Endothelial cell of umbilical vein (primary cell): ENCODE results near the gene FBXL17. TPM values are rescaled to one million over a fixed set of nuclear protein-coding genes. Genes with fewer than 3 reads are reported as not detected.

Experiments
- BruUV-seq: library from RNA; stranded (reverse); fragments of 400-500 nt; replicated peaks from 2 replicates; lab custom pipeline; 2021; lab: Mats Ljungman, UMichigan
- CTCF ChIA-PET: fragments of 300-600, 350-600 bp; sonication (Branson Sonifier 250); formaldehyde crosslinking; loops from one replicate; lab custom pipeline; 2021; ENCODE audit warnings: antibody characterized with exemption, inconsistent platforms; lab: Charles Lee
- POLR2A ChIA-PET: fragments of 300-600, 350-600 bp; sonication (Branson Sonifier 250); formaldehyde crosslinking; loops from one replicate; lab custom pipeline; 2021; ENCODE audit warnings: antibody characterized with exemption, inconsistent platforms; lab: Charles Lee
- DNase-seq: peaks from one replicate; pipeline ENCODE4 v3.0.0-alpha.2; 2011; ENCODE audit warnings: low read depth, low spot score
- FAIRE-seq: peaks from 2 replicates; lab custom pipeline; 2011; peaks lifted over from hg19 to GRCh38; lab: Jason Lieb, UNC
- H2AFZ ChIP-seq: 2 replicates; pipeline ENCODE4 v1.6.0; 2012; ENCODE audit warnings: low read depth, low read length, control low read depth, inconsistent platforms
- H3K27ac ChIP-seq: 2 replicates; pipeline ENCODE4 v1.5.1; 2011; ENCODE audit warnings: low read depth, mild to moderate bottlenecking, control low read depth, low read length, moderate library complexity; ENCODE audit not compliant: insufficient read depth
- H3K27me3 ChIP-seq, 2 experiments: 2 replicates each; pipeline versions ENCODE4 v1.6.0 to v1.6.1; 2011; ENCODE audit warnings: low read length in 2 of 2, mixed read lengths in 1 of 2; ENCODE audit not compliant: control insufficient read depth in 2 of 2, insufficient read depth in 2 of 2
- H3K36me3 ChIP-seq, 2 experiments: 2 replicates in 1 of 2; 3 replicates in 1 of 2; pipeline ENCODE4 v1.5.1; 2011; ENCODE audit warnings: low read length in 2 of 2, mild to moderate bottlenecking in 1 of 2, moderate library complexity in 1 of 2; ENCODE audit not compliant: control insufficient read depth in 2 of 2, insufficient read depth in 2 of 2; ENCODE audit errors: extremely low read depth in 1 of 2
- H3K4me1 ChIP-seq: 3 replicates; pipeline ENCODE4 v1.5.1; 2011; ENCODE audit warnings: mild to moderate bottlenecking, low read length; ENCODE audit not compliant: control insufficient read depth, insufficient read depth; ENCODE audit errors: extremely low read depth
- H3K4me2 ChIP-seq: 2 replicates; pipeline ENCODE4 v1.6.1; 2011; ENCODE audit warnings: low read length, control low read depth, mixed read lengths; ENCODE audit not compliant: insufficient read depth
- H3K4me3 ChIP-seq, 3 experiments: fragments of 200-600 bp in 1 of 3; sonication (generic), shearing (Covaris generic) in 1 of 3; replicated peaks in 1 of 3; 2 replicates each; pipeline ENCODE4 v1.5.1; 2011 to 2016; ENCODE audit warnings: control low read depth in 3 of 3, low read length in 3 of 3, mild to moderate bottlenecking in 2 of 3, inconsistent platforms in 1 of 3, low read depth in 1 of 3, moderate library complexity in 1 of 3; ENCODE audit not compliant: insufficient read depth in 1 of 3
- H3K79me2 ChIP-seq: 2 replicates; pipeline ENCODE4 v1.6.0; 2012; ENCODE audit warnings: low read length, inconsistent platforms; ENCODE audit not compliant: control insufficient read depth, insufficient read depth
- H3K9ac ChIP-seq: replicated peaks from 2 replicates; pipeline ENCODE3; 2011; ENCODE audit warnings: low read length, control low read depth; ENCODE audit not compliant: insufficient read depth; ENCODE audit errors: extremely low read depth
- H3K9me1 ChIP-seq: replicated peaks from 3 replicates; pipeline ENCODE4 v1.6.0; 2011; ENCODE audit warnings: mild to moderate bottlenecking, low read length; ENCODE audit not compliant: control insufficient read depth, insufficient read depth; ENCODE audit errors: extremely low read depth
- H3K9me3 ChIP-seq: replicated peaks from 2 replicates; pipeline ENCODE4 v1.5.1; 2012; ENCODE audit warnings: low read length, inconsistent platforms; ENCODE audit not compliant: control insufficient read depth, insufficient read depth
- H4K20me1 ChIP-seq: replicated peaks from 2 replicates; pipeline ENCODE3; 2011; ENCODE audit warnings: mild to moderate bottlenecking, low read length; ENCODE audit not compliant: control insufficient read depth, insufficient read depth; ENCODE audit errors: extremely low read depth
- EZH2 ChIP-seq: IDR thresholded peaks from 2 replicates; pipeline ENCODE4 v1.6.1; 2012; ENCODE audit warnings: borderline replicate concordance, low read depth, mild to moderate bottlenecking, moderate library complexity, low read length, inconsistent platforms; ENCODE audit not compliant: severe bottlenecking
- FOS ChIP-seq: IDR thresholded peaks from 2 replicates; pipeline ENCODE4 v1.6.1; 2011; ENCODE audit warnings: mild to moderate bottlenecking, low read length, moderate library complexity, borderline replicate concordance; ENCODE audit not compliant: insufficient read depth
- GATA2 ChIP-seq: IDR thresholded peaks from 2 replicates; pipeline ENCODE4 v1.7.0; 2011; ENCODE audit warnings: low read depth, mild to moderate bottlenecking, moderate library complexity, mixed read lengths, low read length; ENCODE audit not compliant: insufficient read length, insufficient read depth
- JUN ChIP-seq: IDR thresholded peaks from 2 replicates; pipeline ENCODE4 v1.6.1; 2011; ENCODE audit warnings: borderline replicate concordance, low read depth; ENCODE audit not compliant: insufficient read length, insufficient read depth
- MYC ChIP-seq: IDR thresholded peaks from one replicate; pipeline ENCODE4 v1.6.1; 2011; ENCODE audit warnings: mild to moderate bottlenecking, low read depth, low read length
- POLR2A ChIP-seq: IDR thresholded peaks from 2 replicates; pipeline ENCODE4 v1.6.1; 2012; ENCODE audit warnings: low read depth, mild to moderate bottlenecking, control low read depth, low read length
- POLR2AphosphoS5 ChIP-seq: IDR thresholded peaks from 2 replicates; pipeline ENCODE4 v1.6.1; 2012; ENCODE audit warnings: low read depth, mild to moderate bottlenecking, control low read depth, low read length, moderate library complexity; ENCODE audit not compliant: insufficient read depth
- dilution Hi-C: fragments of 300-500 bp; cut with MboI; formaldehyde crosslinking; loops from one replicate; pipeline ENCODE4 v1.15.0; 2019; ENCODE audit warnings: low sequenced_read_pairs; ENCODE audit not compliant: extremely low pct_ligation_motif_present
- intact Hi-C: fragments of 100-400 bp; cut with micrococcal nuclease; formaldehyde crosslinking; loops from one replicate; pipeline ENCODE4 v1.10.0; 2022
- polyA plus RNA-seq, 4 experiments: library from polyadenylated mRNA; depleted of rRNA in 3 of 4; stranded (reverse) in 3 of 4; unstranded in 1 of 4; fragments of >200 nt; gene quantifications; 2 replicates each; pipeline versions ENCODE4 v1.2.1 to v1.2.3, GENCODE V29; 2011 to 2012; ENCODE audit warnings: missing spikeins in 1 of 4
- total RNA-seq: library from RNA; stranded (reverse); gene quantifications from 2 replicates; pipeline ENCODE4 v1.2.3, GENCODE V29; 2021
- TF ChIP-seq, protein P1 (sequence below): IDR thresholded peaks from 2 replicates; pipeline ENCODE4 v1.6.1; 2011; ENCODE audit not compliant: insufficient read depth, insufficient read length
- TF ChIP-seq, protein P2 (sequence below), 2 donors: IDR thresholded peaks; 1 replicate in 1 of 2; 2 replicates in 1 of 2; pipeline ENCODE4 v1.5.1; 2011; ENCODE audit warnings: low read length in 2 of 2, mild to moderate bottlenecking in 2 of 2, moderate library complexity in 2 of 2, control low read depth in 1 of 2, inconsistent platforms in 1 of 2, low read depth in 1 of 2; ENCODE audit not compliant: insufficient read depth in 1 of 2; ENCODE audit errors: extremely low read depth in 1 of 2

FBXL17 gene
- total and polyA plus RNA-seq, 2 donors (not counting 3 experiments of a cell fraction or from before 2014, with no cell fraction given): 2.7 to 8.8 TPM

DNA sequence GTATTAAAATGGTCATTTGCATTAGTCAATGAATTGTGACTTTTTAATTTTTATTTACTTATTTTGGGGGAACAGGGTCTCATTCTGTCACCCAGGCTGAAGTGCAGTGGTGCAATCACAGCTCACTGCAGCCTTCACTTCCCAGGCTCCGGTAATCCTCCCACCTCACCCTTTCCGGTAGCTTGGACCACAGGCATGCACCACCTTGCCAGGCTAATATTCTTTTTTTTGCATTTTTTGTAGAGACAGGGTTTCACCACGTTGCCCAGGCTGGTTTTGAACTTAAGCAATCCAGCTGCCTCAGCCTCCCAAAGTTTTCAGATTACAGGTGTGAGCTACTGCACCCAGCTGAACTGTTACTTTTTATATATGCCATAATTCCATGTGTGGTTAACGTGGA is 143.4 kb downstream of the FBXL17 start:
- no peaks in the 10 kb centered on the region for H3K27me3 ChIP-seq
- POLR2A ChIA-PET: no interaction called here
- H3K4me3 ChIP-seq: no peak overlapping the region
- H2AFZ ChIP-seq: no peak overlapping the region
- BruUV-seq: no TSS peak
- FAIRE-seq: no peak
- CTCF ChIA-PET: interaction anchor here (0.9 kb wide), 1 partner anchor 22 kb away, joined by 4 read pairs; no protein-coding TSS in a partner anchor
- H3K4me1 ChIP-seq: no peaks in the 10 kb centered on the region
- no peaks in the 10 kb centered on the region for H3K9me3 ChIP-seq
- TF ChIP-seq POLR2A: no peak
- TF ChIP-seq JUN: no peak
- no peak for TF ChIP-seq POLR2AphosphoS5
- TF ChIP-seq EZH2: no peak
- TF ChIP-seq MYC: no peak
- TF ChIP-seq, protein P1, sequence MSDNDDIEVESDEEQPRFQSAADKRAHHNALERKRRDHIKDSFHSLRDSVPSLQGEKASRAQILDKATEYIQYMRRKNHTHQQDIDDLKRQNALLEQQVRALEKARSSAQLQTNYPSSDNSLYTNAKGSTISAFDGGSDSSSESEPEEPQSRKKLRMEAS: no peak
- no peak for TF ChIP-seq FOS
- TF ChIP-seq, protein P2, sequence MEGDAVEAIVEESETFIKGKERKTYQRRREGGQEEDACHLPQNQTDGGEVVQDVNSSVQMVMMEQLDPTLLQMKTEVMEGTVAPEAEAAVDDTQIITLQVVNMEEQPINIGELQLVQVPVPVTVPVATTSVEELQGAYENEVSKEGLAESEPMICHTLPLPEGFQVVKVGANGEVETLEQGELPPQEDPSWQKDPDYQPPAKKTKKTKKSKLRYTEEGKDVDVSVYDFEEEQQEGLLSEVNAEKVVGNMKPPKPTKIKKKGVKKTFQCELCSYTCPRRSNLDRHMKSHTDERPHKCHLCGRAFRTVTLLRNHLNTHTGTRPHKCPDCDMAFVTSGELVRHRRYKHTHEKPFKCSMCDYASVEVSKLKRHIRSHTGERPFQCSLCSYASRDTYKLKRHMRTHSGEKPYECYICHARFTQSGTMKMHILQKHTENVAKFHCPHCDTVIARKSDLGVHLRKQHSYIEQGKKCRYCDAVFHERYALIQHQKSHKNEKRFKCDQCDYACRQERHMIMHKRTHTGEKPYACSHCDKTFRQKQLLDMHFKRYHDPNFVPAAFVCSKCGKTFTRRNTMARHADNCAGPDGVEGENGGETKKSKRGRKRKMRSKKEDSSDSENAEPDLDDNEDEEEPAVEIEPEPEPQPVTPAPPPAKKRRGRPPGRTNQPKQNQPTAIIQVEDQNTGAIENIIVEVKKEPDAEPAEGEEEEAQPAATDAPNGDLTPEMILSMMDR (IDR thresholded peaks at IDR 0.05; ENCODE audit: extremely low read depth in 1 of 2, insufficient read depth in 1 of 2, low read depth in 1 of 2, low read length in 2 of 2): no peak
- TF ChIP-seq GATA2: no peak
- no peak overlapping the region for H3K27ac ChIP-seq
- no peak overlapping the region for H3K9ac ChIP-seq
- H3K36me3 ChIP-seq: no peaks in the 10 kb centered on the region
- dilution Hi-C loops (no loop called here), intact Hi-C loops (no loop called here)
- no peaks in the 10 kb centered on the region for H4K20me1 ChIP-seq
- no peaks in the 10 kb centered on the region for H3K9me1 ChIP-seq
- no peak overlapping the region for H3K4me2 ChIP-seq
- no peak for DNase-seq
- no peaks in the 10 kb centered on the region for H3K79me2 ChIP-seq
